ENCODE data around the gene TGFBR3.

Gene TGFBR3

GRCh38 chr1:91799159-91799558 lies 86.8 kb downstream of the TGFBR3 start:
- DNase-seq (ENCODE audit: low read depth, low spot score) = no peak

- DNase-seq (ENCODE audit: low read depth, low spot score) = no peak
Measured at GRCh38 chr1:91798740-91799139, 87.2 kb downstream of the TGFBR3 start.

DNA sequence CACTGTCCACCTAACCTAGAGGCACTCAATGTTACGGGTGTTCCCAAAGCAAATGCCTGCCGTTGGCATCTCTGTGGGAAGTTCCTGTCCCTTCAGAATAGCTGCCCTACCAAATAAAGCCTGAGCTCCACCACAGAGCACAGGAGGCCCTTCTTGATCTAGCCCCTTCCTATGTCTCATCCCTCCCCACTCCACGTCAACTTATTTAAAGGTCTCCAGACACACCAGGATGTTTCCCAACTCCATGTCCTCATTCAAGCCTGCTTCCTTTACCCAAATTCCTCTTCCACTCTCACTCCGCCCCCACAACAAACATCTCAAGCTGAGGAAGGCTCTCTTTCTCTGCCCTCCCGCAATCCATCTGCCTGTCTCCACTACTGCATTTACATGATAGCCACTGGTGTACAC lies 87.7 kb downstream of the TGFBR3 start:
- no peak for DNase-seq (ENCODE audit: low read depth, low spot score)

GRCh38 chr1:91797164-91797563 lies 88.8 kb downstream of the TGFBR3 start:
- no peak for DNase-seq (ENCODE audit: low read depth, low spot score)

DNA sequence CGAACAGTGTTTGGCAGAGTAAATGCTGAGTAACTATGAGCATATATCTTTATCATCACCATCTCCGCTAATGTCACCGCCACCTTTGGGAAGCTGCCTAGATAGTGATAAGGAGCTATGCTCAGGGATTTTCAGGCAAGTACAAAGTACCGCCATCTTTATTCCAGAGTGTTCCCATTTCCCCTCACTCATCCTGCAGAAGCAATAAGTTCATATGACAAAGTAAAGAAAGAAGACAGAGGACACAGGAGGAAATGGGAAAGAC lies 89.6 kb downstream of the TGFBR3 start:
- DNase-seq (ENCODE audit: low read depth, low spot score) = no peak

DNA sequence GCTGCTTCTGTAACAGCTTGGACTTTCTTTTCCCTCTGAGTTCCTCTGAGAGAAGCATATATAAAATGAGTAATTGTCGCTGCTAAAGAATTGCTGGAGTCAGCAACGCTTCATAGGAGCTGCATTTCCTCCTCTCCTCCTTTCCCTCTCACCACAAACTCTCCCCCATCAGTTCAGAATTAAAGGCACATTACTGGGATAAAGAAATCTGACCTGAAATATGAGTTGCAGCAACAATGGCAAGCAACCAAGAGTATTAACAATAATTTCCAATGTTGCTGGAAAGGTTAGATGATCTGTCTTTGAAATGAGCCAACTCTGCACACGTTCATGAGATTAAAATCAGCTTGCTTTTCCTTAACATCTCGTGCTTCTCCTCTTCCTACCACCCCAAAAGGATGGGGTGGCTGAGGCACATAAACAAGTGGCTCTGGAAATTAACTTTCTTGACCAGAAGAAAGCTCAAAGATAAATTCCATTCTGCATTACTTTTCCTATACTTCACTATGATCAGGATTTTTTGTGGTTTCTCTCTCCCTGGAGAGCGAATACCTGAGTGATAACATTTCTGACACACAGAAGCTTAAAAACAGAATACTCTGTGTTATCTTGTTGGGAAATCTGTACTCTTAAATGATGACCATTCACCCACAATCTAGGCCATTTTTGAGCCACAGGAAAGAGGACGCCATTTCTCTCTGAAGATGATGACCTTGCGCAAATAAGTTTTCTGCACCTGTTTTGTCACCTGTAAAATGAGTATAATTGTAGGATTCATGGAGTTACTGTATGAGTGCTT lies 90.2 kb downstream of the TGFBR3 start:
- DNase-seq (ENCODE audit: low read depth, low spot score) = no peak

- DNase-seq (ENCODE audit: low read depth, low spot score) = no peak
Measured at GRCh38 chr1:91793877-91794276, 92.1 kb downstream of the TGFBR3 start.

GRCh38 chr1:91793189-91793588 lies 92.8 kb downstream of the TGFBR3 start:
- DNase-seq (ENCODE audit: low read depth, low spot score) = no peak

- DNase-seq (ENCODE audit: low read depth, low spot score) = no peak
Measured at GRCh38 chr1:91792489-91793071, 93.4 kb downstream of the TGFBR3 start.

DNA sequence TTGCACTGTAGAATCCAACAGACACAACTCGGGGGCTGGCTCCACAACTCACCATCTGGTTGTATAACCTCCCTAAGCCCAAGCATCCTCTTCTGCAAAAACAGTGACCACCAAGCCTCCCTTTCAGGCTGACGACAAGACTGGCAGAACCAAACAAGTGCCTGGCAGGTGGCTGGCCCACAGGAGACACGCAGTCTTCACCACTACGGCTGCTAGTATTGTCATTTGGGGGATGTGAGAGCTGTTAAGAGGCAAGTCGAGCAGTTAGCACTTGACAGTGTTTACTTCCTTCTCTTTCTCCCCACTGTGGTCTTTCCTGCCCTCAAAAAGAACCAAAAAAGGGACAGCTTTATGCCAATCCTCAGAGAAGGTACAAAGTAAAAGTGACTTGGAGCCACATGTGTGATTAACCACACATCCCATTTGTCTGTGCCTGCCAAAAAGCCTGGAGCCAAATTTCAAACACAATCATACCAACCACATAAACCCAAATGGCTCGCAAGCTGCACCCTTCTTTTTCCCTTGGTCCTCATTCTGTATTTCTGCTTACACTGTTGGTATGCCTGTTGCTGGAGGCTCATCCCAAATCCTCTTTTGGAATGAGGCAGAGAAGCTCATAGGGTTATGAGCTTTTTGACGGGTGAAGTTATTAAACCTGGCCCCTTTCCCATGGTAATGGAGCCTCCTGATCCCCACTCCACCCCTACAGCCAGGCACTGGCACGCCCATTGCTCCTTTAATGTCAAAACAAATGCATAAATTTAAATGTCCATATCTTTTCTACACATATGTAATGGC lies 94.1 kb downstream of the TGFBR3 start:
- no peak for DNase-seq (ENCODE audit: low read depth, low spot score)

GRCh38 chr1:91791103-91791502 lies 94.8 kb downstream of the TGFBR3 start:
- no peak for DNase-seq (ENCODE audit: low read depth, low spot score)

GRCh38 chr1:91790392-91790791 lies 95.6 kb downstream of the TGFBR3 start:
- no peak for DNase-seq (ENCODE audit: low read depth, low spot score)

DNA sequence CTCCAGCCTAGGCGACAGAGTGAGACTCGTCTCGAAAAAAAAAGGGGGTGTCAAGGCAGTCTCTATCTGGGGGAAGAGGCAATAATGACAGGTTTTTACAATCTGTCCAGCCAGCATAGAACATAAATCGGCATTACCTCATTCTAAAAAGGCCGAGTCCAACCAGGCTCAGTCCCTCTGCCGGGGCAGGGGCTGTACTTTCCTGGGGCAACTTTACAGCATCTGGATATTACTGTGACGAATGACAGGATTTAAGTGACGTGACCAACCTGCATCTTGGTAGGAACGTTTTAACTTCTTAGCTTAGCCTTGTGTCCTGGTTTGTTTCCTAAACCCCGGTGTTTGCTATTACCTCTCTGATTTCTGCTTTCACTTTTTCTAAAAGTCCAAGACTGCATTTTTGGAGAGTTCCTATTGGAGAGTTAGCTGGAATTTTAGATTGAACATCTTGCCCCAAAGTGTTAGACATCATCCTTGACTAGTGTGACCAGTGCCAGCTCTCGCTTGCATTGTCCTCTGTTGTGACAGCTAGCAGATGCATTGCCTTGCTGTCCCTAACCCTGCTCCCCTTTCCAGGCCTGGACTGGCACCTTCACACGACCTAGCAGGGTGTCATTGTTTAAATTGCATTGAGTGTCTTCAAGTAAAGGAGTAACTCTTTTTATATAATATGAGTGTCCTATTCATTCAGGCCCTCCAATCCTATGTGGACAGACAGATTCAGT lies 96.5 kb downstream of the TGFBR3 start:
- no peak for DNase-seq (ENCODE audit: low read depth, low spot score)

GRCh38 chr1:91787919-91788318 lies 98.0 kb downstream of the TGFBR3 start:
- no peak for DNase-seq (ENCODE audit: low read depth, low spot score)

DNA sequence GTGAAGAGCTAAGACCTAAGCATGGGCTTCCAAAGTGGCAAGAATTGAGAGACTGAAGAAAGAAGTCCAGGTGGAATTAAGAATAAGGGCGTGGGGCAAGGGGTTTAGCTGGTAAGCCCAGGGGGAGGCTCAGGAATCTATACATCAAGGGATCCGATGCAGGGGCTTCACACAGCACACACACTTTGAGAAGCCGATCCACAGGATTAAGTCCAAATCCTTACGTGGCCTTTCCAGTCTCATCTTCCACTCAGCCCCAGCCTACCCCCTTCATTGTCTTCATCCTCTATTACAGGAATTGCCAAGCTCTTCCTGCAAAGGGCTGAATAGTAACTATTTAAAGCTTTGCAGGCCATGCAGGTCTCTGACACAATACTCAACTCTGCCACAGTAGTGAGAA lies 101.3 kb downstream of the TGFBR3 start:
- no peak for DNase-seq (ENCODE audit: low read depth, low spot score)

- no peak for DNase-seq (ENCODE audit: low read depth, low spot score)
Measured at GRCh38 chr1:91784191-91784590, 101.8 kb downstream of the TGFBR3 start.

- no peak for DNase-seq (ENCODE audit: low read depth, low spot score)
Measured at GRCh38 chr1:91783423-91784170, 102.4 kb downstream of the TGFBR3 start.

GRCh38 chr1:91781901-91782622 lies 103.9 kb downstream of the TGFBR3 start:
- no peak for DNase-seq (ENCODE audit: low read depth, low spot score)

- DNase-seq (ENCODE audit: low read depth, low spot score) = no peak
Measured at GRCh38 chr1:91781371-91781825, 104.6 kb downstream of the TGFBR3 start.

- DNase-seq (ENCODE audit: low read depth, low spot score) = no peak
Measured at GRCh38 chr1:91779548-91780021, 106.4 kb downstream of the TGFBR3 start.

- no peak for DNase-seq (ENCODE audit: low read depth, low spot score)
Measured at GRCh38 chr1:91778964-91779363, 107.0 kb downstream of the TGFBR3 start.

All from activated CD4-positive, CD25-positive, alpha-beta regulatory T cell treated with anti-CD3 and anti-CD28 coated beads, Interleukin-2, amount 50 U/mL, for 16 hours (primary cell).